Neural cell (in vitro differentiated cells): ENCODE data around the gene ST6GALNAC3. TPM values are rescaled to one million over a fixed set of nuclear protein-coding genes. Genes with fewer than 3 reads are reported as not detected.

Experiments used
- H2AFZ ChIP-seq: fragments of 200-600, 300-800 bp; sonication (generic), shearing (Covaris generic); 2 replicates; pipeline ENCODE4 v1.6.0; 2014; ENCODE audit warnings: low read depth, mild to moderate bottlenecking, antibody characterized with exemption, low read length, moderate library complexity
- H3F3A ChIP-seq: fragments of 200-600 bp; shearing (Covaris generic); 2 replicates; pipeline ENCODE4 v1.6.1; 2016; ENCODE audit warnings: mild to moderate bottlenecking, moderate library complexity, mixed read lengths, antibody characterized with exemption, low read length; ENCODE audit not compliant: insufficient read depth, poor library complexity, severe bottlenecking
- H3K27ac ChIP-seq: fragments of 200-600, 300-800 bp; sonication (generic), shearing (Covaris generic); 2 replicates; pipeline ENCODE4 v1.5.1; 2014; ENCODE audit warnings: mild to moderate bottlenecking, low read length, moderate library complexity
- H3K27me3 ChIP-seq: fragments of 300-800, 200-600 bp; sonication (generic), shearing (Covaris generic); 2 replicates; pipeline ENCODE4 v1.6.0; 2014; ENCODE audit warnings: mild to moderate bottlenecking, low read depth, low read length, moderate library complexity; ENCODE audit not compliant: insufficient read depth
- H3K36me3 ChIP-seq: fragments of 300-800, 200-600 bp; sonication (generic), shearing (Covaris generic); 2 replicates; pipeline ENCODE4 v1.5.1; 2014; ENCODE audit warnings: mild to moderate bottlenecking, antibody characterized with exemption, low read length, moderate library complexity; ENCODE audit not compliant: insufficient read depth
- H3K4me2 ChIP-seq: fragments of 300-800, 200-600 bp; sonication (generic), shearing (Covaris generic); 2 replicates; pipeline ENCODE4 v1.6.0; 2014; ENCODE audit warnings: mild to moderate bottlenecking, low read length
- H3K4me3 ChIP-seq: fragments of 300-800, 200-600 bp; sonication (generic), shearing (Covaris generic); 2 replicates; pipeline ENCODE4 v1.5.1; 2014; ENCODE audit warnings: mild to moderate bottlenecking, low read length, moderate library complexity
- H3K79me2 ChIP-seq: fragments of 200-600 bp; shearing (Covaris generic); replicated peaks from 2 replicates; pipeline ENCODE4 v1.6.0; 2014; ENCODE audit warnings: mild to moderate bottlenecking, low read length, moderate library complexity; ENCODE audit not compliant: insufficient read depth
- H3K9ac ChIP-seq: fragments of 300-800, 200-600 bp; sonication (generic), shearing (Covaris generic); 2 replicates; pipeline ENCODE4 v1.6.1; 2016; ENCODE audit warnings: mild to moderate bottlenecking, low read length, mixed read lengths
- H3K9me2 ChIP-seq: fragments of 200-600 bp; shearing (Covaris generic); 2 replicates; pipeline ENCODE4 v1.6.1; 2016; ENCODE audit warnings: mild to moderate bottlenecking, low read length, mixed read lengths; ENCODE audit not compliant: insufficient read depth
- H3K9me3 ChIP-seq: fragments of 200-600, 300-800 bp; sonication (generic), shearing (Covaris generic); 2 replicates; pipeline ENCODE4 v1.6.1; 2016; ENCODE audit warnings: mild to moderate bottlenecking, mixed run types, low read length, moderate library complexity, mixed read lengths
- H4K20me1 ChIP-seq: fragments of 200-600 bp; shearing (Covaris generic); 2 replicates; pipeline ENCODE4 v1.6.1; 2016; ENCODE audit warnings: mild to moderate bottlenecking, mixed run types; ENCODE audit not compliant: insufficient read depth
- EP300 ChIP-seq: fragments of 450-650 bp; conservative IDR thresholded peaks from 2 replicates; pipeline ENCODE4 v1.6.1; 2014; ENCODE audit warnings: antibody characterized with exemption, mild to moderate bottlenecking, moderate library complexity; ENCODE audit not compliant: poor library complexity, severe bottlenecking
- EZH2 ChIP-seq: fragments of 200-600, 300-800 bp; shearing (Covaris generic), sonication (generic); IDR thresholded peaks from 2 replicates; pipeline ENCODE4 v1.6.1; 2014; ENCODE audit warnings: antibody characterized with exemption, low read length, borderline replicate concordance, mild to moderate bottlenecking; ENCODE audit not compliant: insufficient read depth, poor library complexity, severe bottlenecking
- MXI1 ChIP-seq: fragments of 450-650 bp; conservative IDR thresholded peaks from 2 replicates; pipeline ENCODE4 v1.6.1; 2014; ENCODE audit warnings: antibody characterized with exemption, mild to moderate bottlenecking; ENCODE audit not compliant: poor library complexity, severe bottlenecking
- POLR2AphosphoS5 ChIP-seq: IDR thresholded peaks from 2 replicates; pipeline ENCODE4 v1.6.1; 2012
- RAD21 ChIP-seq: fragments of 450-650 bp; conservative IDR thresholded peaks from 2 replicates; pipeline ENCODE4 v1.6.1; 2014; ENCODE audit warnings: antibody characterized with exemption, mild to moderate bottlenecking, moderate library complexity
- SMC3 ChIP-seq: fragments of 450-650 bp; conservative IDR thresholded peaks from 2 replicates; pipeline ENCODE4 v1.6.1; 2014; ENCODE audit warnings: antibody characterized with exemption, mild to moderate bottlenecking, moderate library complexity; ENCODE audit not compliant: poor library complexity
- TAF1 ChIP-seq: IDR thresholded peaks from 2 replicates; pipeline ENCODE4 v1.6.1; 2012; ENCODE audit warnings: low read depth
- polyA plus RNA-seq: library from polyadenylated mRNA; depleted of rRNA; stranded (reverse); fragments of >200 nt; gene quantifications from 2 replicates; pipeline ENCODE4 v1.2.3, GENCODE V29; 2014
- TF ChIP-seq, protein P1 (sequence below): fragments of 450-650 bp; IDR thresholded peaks from 2 replicates; pipeline ENCODE4 v1.5.1; 2014; ENCODE audit warnings: antibody characterized with exemption, mild to moderate bottlenecking, moderate library complexity; ENCODE audit not compliant: poor library complexity, severe bottlenecking
- TF ChIP-seq, protein P2 (sequence below): IDR thresholded peaks from 2 replicates; pipeline ENCODE4 v1.6.1; 2012; ENCODE audit warnings: borderline replicate concordance

The ST6GALNAC3 gene
- polyA plus RNA-seq, 1 donor from 2014 or later: 3.6 TPM

DNA sequence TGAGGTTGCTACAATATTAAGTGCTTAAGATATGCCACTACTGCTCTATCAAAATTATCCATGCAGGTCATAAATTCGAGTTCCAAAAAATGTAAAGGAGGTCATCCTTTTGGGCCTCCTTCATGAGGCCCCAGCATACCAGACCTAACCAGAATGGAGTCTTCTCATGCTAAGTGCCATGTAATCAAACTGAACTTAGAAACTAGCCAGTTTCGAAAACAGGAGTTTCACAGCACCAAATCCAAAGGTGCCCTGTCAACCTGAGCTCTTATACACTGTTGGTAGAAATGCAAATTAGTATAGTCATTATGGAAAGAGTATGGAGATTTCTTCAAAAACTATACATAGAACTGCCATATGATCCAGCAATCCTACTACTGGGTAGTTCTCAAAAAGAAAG, 320.5 kb downstream of the ST6GALNAC3 start:
- Histone ChIP-seq H3K4me2 (no peak overlapping the region), H3K4me3 (no peak overlapping the region), H3K79me2 (no peaks in the 10 kb centered on the region), H2AFZ (no peak overlapping the region), H3K36me3 (no peaks in the 10 kb centered on the region), H3K9ac (no peak overlapping the region), H3K9me2 (no peaks in the 10 kb centered on the region), H3K27ac (no peak overlapping the region), H3K27me3 (no peaks in the 10 kb centered on the region), H3F3A (no peaks in the 10 kb centered on the region), H4K20me1 (no peaks in the 10 kb centered on the region), H3K9me3 (no peaks in the 10 kb centered on the region)
- TF ChIP-seq RAD21 (no peak), TAF1 (no peak), EZH2 (no peak), SMC3 (no peak)
- TF ChIP-seq, protein P1, sequence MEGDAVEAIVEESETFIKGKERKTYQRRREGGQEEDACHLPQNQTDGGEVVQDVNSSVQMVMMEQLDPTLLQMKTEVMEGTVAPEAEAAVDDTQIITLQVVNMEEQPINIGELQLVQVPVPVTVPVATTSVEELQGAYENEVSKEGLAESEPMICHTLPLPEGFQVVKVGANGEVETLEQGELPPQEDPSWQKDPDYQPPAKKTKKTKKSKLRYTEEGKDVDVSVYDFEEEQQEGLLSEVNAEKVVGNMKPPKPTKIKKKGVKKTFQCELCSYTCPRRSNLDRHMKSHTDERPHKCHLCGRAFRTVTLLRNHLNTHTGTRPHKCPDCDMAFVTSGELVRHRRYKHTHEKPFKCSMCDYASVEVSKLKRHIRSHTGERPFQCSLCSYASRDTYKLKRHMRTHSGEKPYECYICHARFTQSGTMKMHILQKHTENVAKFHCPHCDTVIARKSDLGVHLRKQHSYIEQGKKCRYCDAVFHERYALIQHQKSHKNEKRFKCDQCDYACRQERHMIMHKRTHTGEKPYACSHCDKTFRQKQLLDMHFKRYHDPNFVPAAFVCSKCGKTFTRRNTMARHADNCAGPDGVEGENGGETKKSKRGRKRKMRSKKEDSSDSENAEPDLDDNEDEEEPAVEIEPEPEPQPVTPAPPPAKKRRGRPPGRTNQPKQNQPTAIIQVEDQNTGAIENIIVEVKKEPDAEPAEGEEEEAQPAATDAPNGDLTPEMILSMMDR: no peak

DNA sequence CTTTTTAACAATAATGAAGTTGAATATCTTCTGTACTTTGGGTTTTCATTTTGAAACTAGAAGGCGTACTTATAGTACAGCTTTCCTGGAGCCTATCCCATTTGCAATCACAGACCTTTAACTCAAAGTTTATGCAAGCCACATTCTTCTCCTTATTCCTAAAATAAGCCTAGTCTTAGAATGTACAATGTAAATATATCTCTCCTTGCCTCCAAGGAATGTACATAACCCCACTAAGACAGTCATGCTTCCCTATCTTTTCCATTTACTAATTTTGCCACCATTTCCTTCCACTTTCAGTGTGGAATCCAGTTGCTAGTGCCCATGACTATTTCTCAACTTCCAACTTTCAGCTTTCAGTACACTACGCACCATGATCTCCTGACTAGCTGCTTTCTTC, 327.6 kb downstream of the ST6GALNAC3 start:
- Histone ChIP-seq H3K9me2 (no peaks in the 10 kb centered on the region), H3K27ac (no peak overlapping the region), H4K20me1 (no peaks in the 10 kb centered on the region), H3K9me3 (no peaks in the 10 kb centered on the region), H3K36me3 (no peaks in the 10 kb centered on the region), H3K9ac (no peak overlapping the region), H3F3A (no peaks in the 10 kb centered on the region), H3K27me3 (no peaks in the 10 kb centered on the region), H3K79me2 (no peaks in the 10 kb centered on the region), H2AFZ (no peak overlapping the region), H3K4me2 (no peak overlapping the region), H3K4me3 (no peak overlapping the region)
- TF ChIP-seq SMC3 (no peak), TAF1 (no peak), RAD21 (no peak), MXI1 (no peak), EZH2 (no peak), POLR2AphosphoS5 (no peak), EP300 (no peak)
- TF ChIP-seq, protein P2, sequence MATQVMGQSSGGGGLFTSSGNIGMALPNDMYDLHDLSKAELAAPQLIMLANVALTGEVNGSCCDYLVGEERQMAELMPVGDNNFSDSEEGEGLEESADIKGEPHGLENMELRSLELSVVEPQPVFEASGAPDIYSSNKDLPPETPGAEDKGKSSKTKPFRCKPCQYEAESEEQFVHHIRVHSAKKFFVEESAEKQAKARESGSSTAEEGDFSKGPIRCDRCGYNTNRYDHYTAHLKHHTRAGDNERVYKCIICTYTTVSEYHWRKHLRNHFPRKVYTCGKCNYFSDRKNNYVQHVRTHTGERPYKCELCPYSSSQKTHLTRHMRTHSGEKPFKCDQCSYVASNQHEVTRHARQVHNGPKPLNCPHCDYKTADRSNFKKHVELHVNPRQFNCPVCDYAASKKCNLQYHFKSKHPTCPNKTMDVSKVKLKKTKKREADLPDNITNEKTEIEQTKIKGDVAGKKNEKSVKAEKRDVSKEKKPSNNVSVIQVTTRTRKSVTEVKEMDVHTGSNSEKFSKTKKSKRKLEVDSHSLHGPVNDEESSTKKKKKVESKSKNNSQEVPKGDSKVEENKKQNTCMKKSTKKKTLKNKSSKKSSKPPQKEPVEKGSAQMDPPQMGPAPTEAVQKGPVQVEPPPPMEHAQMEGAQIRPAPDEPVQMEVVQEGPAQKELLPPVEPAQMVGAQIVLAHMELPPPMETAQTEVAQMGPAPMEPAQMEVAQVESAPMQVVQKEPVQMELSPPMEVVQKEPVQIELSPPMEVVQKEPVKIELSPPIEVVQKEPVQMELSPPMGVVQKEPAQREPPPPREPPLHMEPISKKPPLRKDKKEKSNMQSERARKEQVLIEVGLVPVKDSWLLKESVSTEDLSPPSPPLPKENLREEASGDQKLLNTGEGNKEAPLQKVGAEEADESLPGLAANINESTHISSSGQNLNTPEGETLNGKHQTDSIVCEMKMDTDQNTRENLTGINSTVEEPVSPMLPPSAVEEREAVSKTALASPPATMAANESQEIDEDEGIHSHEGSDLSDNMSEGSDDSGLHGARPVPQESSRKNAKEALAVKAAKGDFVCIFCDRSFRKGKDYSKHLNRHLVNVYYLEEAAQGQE: no peak
- TF ChIP-seq, protein P1: no peak
